Tibial nerve (tissue), 4 donors: Measurements from ENCODE around the gene BGLAP. TPM values are rescaled to one million over a fixed set of nuclear protein-coding genes. Genes with fewer than 3 reads are reported as not detected.

Source experiments
- DNase-seq, 2 donors: peaks; one replicate each; pipeline ENCODE4 v3.0.0-alpha.2; 2019; ENCODE audit warnings: low spot score in 2 of 2
- H3K27ac ChIP-seq, 4 donors: fragments of 200-600 bp; sonication (generic) in 3 of 4; one replicate each; pipeline ENCODE4 v1.5.1; 2017 to 2019; ENCODE audit warnings: mild to moderate bottlenecking in 1 of 4
- H3K27me3 ChIP-seq, 2 donors: fragments of 200-600 bp; sonication (generic) in 1 of 2; one replicate each; pipeline versions ENCODE4 v1.5.1 to v1.6.0; 2017 to 2019
- H3K36me3 ChIP-seq, 3 donors: fragments of 200-600 bp; sonication (generic); one replicate each; pipeline ENCODE4 v1.5.1; 2018 to 2019
- H3K4me1 ChIP-seq, 4 donors: fragments of 200-600 bp; sonication (generic) in 3 of 4; one replicate each; pipeline ENCODE4 v1.5.1; 2017 to 2019
- H3K4me3 ChIP-seq, 4 donors: fragments of 200-600 bp; sonication (generic) in 3 of 4; one replicate each; pipeline ENCODE4 v1.5.1; 2017 to 2019; ENCODE audit warnings: mild to moderate bottlenecking in 1 of 4, moderate library complexity in 1 of 4
- H3K9me3 ChIP-seq, 4 donors: fragments of 200-600 bp; sonication (generic) in 3 of 4; one replicate each; pipeline ENCODE4 v1.5.1; 2017 to 2019
- EP300 ChIP-seq, 2 donors: sonication (generic); formaldehyde crosslinking; IDR thresholded peaks; one replicate each; pipeline ENCODE4 v1.6.1; 2017; ENCODE audit warnings: antibody characterized with exemption in 2 of 2, mild to moderate bottlenecking in 1 of 2
- POLR2A ChIP-seq, 2 donors: fragments of 450-650 bp; IDR thresholded peaks; one replicate each; pipeline ENCODE4 v1.6.1; 2017; ENCODE audit warnings: antibody characterized with exemption in 2 of 2, mild to moderate bottlenecking in 2 of 2, moderate library complexity in 2 of 2
- WGBS, 2 donors: methylation state at CpG; one replicate each; pipeline ENCODE4 v1.1.5; 2018; 5-methylcytosine and 5-hydroxymethylcytosine counted together
- total RNA-seq, 4 donors: library from RNA; depleted of rRNA; stranded (reverse); fragments of >200 nt; gene quantifications; one replicate each; pipeline ENCODE4 v1.1.0, GENCODE V29; 2016
- TF ChIP-seq, protein P1 (sequence below), 5 experiments: fragments of 200-600 bp in 3 of 5; fragments of 450-650 bp in 2 of 5; sonication (generic) in 3 of 5; IDR thresholded peaks; one replicate each; pipeline ENCODE4 v1.5.1; 2016 to 2019; ENCODE audit warnings: antibody characterized with exemption in 5 of 5, mild to moderate bottlenecking in 3 of 5, moderate library complexity in 2 of 5

BGLAP gene
- total RNA-seq, 4 donors from 2014 or later: 2.1 to 5.2 (median 2.7) TPM; not detected in 1

DNA sequence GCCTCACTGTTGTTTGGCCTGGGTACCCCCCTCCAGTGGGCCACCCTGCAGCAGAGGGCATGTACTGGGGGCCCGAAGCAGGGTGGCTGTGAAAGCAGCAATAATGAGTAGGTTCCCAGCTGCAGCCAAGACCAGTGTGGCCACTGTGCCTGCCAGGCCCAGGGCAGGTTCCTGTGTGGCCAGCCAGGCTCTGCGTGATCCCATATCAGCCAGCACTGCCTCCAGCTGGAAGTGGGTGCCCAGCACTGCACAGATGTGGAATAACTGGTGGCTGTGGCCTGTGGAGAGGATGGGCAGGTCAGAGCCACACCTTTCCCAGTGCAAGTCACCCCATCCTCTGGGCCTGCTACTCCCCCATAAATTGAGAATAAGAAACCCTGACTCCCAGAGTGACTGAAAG is 2.1 kb downstream of the BGLAP start:
- H3K27ac ChIP-seq: peak overlapping the region in 1 of 4 donors; percentile 2
- no peaks in the 10 kb centered on the region for H3K27me3 ChIP-seq
- no peak for DNase-seq
- TF ChIP-seq POLR2A (IDR thresholded peaks at IDR 0.05) (no peak), EP300 (IDR thresholded peaks at IDR 0.05) (no peak)
- TF ChIP-seq, protein P1, sequence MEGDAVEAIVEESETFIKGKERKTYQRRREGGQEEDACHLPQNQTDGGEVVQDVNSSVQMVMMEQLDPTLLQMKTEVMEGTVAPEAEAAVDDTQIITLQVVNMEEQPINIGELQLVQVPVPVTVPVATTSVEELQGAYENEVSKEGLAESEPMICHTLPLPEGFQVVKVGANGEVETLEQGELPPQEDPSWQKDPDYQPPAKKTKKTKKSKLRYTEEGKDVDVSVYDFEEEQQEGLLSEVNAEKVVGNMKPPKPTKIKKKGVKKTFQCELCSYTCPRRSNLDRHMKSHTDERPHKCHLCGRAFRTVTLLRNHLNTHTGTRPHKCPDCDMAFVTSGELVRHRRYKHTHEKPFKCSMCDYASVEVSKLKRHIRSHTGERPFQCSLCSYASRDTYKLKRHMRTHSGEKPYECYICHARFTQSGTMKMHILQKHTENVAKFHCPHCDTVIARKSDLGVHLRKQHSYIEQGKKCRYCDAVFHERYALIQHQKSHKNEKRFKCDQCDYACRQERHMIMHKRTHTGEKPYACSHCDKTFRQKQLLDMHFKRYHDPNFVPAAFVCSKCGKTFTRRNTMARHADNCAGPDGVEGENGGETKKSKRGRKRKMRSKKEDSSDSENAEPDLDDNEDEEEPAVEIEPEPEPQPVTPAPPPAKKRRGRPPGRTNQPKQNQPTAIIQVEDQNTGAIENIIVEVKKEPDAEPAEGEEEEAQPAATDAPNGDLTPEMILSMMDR (IDR thresholded peaks at IDR 0.05): no peak
- H3K4me1 ChIP-seq: peaks cover 0 to 41% (median 28%) of the 10 kb centered on the region in 4 donors
- 65 to 68% methylated on average over 2 of the region's 2 CpGs for WGBS, 2 donors
- peaks cover 0 to 51% (median 0%) of the 10 kb centered on the region in 3 donors for H3K36me3 ChIP-seq
- H3K9me3 ChIP-seq: no peaks in the 10 kb centered on the region
- no peak overlapping the region for H3K4me3 ChIP-seq

DNA sequence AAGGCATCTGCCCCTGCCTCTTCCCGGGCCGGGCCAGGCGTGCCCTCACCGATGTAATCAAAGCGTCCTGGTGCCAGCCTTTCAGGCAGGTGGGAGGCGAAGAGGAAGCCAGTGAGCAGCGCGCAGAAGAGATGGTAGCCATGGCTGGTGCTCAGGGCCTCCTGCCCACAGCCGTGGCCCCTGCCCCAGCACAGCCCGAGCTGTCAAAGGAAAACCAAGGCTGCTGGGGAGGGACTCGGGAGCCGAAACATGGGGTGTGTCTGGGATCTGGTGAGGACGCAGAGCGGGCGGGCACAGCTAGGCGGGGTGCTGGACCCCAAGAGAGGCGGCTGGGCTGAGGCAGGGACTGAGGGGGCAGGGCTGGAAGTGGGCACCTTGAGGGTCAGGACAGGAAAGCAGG is 2.7 kb downstream of the BGLAP start:
- TF ChIP-seq EP300 (IDR thresholded peaks at IDR 0.05): no peak
- no peak for TF ChIP-seq POLR2A (IDR thresholded peaks at IDR 0.05)
- TF ChIP-seq, protein P1 (IDR thresholded peaks at IDR 0.05): no peak
- H3K4me3 ChIP-seq: no peak overlapping the region
- 87% methylated on average over 17 of the region's 17 CpGs for WGBS, 2 donors
- H3K9me3 ChIP-seq: no peaks in the 10 kb centered on the region
- H3K27me3 ChIP-seq: no peaks in the 10 kb centered on the region
- no peak for DNase-seq
- peaks cover 0 to 47% (median 28%) of the 10 kb centered on the region in 4 donors for H3K4me1 ChIP-seq
- peaks cover 0 to 51% (median 0%) of the 10 kb centered on the region in 3 donors for H3K36me3 ChIP-seq
- H3K27ac ChIP-seq: peak overlapping the region in 2 of 4 donors; percentile 16 to 85

DNA sequence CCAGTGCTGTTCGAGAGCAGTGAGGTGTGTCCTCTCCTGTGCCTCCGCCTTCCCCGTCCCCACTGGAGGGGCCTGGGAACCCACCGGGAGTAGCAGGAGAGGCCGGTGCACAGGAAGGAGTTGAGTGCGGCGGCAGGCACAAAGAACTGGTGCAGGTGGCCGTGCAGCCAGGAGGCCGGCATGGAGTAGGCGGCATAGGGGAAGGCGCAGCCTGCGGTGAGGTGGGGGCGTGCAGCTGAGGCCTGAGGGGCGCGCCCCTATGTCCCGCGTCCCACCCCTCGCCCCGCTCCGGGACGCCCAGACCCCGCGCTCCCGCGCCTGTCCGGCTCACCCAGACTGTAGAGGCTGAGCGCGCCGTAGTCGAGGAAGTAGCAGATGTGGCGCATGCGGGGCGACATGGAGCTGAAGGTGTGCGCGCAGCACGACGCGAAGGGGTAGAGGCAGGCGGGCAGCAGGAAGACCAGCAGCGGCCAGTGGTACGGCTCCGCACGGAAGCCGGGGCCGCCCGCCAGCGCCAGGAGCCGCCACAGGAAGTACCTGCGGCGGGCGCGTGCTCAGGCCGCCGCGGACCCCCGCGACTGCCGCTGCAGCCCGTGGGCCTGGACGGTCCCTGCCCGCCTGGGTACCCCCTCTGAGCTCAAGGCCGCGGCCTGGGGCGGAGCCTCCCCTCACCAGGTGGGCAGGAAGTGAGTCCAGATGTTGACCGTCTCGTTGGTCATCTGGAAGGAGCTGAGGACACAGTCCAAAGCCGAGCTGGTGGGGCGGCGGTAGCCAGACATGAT is 3.7 kb downstream of the BGLAP start:
- peak overlapping the region in 3 of 4 donors; percentile 2 to 41 (median 26) for H3K4me3 ChIP-seq
- no peaks in the 10 kb centered on the region for H3K27me3 ChIP-seq
- peaks cover 0 to 53% (median 4%) of the 10 kb centered on the region in 3 donors for H3K36me3 ChIP-seq
- no peaks in the 10 kb centered on the region for H3K9me3 ChIP-seq
- no peak for DNase-seq
- H3K4me1 ChIP-seq: peaks cover 0 to 53% (median 28%) of the 10 kb centered on the region in 4 donors
- H3K27ac ChIP-seq: peak overlapping the region in 3 of 4 donors; percentile 42 to 85 (median 46)
- TF ChIP-seq POLR2A (IDR thresholded peaks at IDR 0.05) (no peak), EP300 (IDR thresholded peaks at IDR 0.05) (no peak)
- TF ChIP-seq, protein P1 (IDR thresholded peaks at IDR 0.05): no peak
- 9 to 11% methylated on average over 32 to 51 of the region's 69 CpGs for WGBS, 2 donors

DNA sequence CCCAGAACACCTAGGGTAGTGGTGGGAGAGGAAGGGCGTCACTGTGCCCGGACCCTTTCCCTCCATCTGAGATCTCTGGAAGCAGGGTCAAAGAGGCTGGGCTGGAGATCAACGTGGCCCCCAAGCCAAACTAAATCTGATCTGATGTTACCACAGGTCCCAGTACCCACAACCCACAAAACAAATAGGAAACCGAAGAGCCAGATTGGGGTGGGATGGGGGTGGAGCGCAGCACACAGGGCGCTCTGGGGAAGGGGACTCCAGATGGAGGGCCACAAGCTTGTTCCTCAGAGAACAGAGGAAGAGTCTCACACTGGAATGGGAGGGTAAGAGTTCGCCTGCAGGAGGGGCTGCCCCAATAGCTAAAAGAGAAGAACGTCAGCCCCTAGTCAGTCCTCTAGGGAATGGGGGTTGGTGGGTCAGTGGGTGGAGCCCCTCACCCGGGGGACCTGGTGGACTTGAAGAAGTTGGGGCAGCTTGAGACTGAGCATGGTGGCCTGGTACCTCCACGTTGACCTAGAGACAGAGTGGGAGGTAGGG is 4.3 kb downstream of the BGLAP start:
- Histone ChIP-seq H3K36me3 (peaks cover 0 to 53% (median 4%) of the 10 kb centered on the region in 3 donors), H3K4me3 (peak overlapping the region; percentile 2 to 41 (median 15)), H3K27me3 (no peaks in the 10 kb centered on the region), H3K4me1 (peaks cover 0 to 55% (median 28%) of the 10 kb centered on the region in 4 donors), H3K9me3 (no peaks in the 10 kb centered on the region), H3K27ac (peak overlapping the region; percentile 56 to 85 (median 76))
- TF ChIP-seq EP300 (IDR thresholded peaks at IDR 0.05) (no peak), POLR2A (IDR thresholded peaks at IDR 0.05) (no peak)
- TF ChIP-seq, protein P1 (IDR thresholded peaks at IDR 0.05): no peak
- no peak for DNase-seq
- 53 to 56% methylated on average over 10 of the region's 10 CpGs for WGBS, 2 donors
